ENCODE measurements around the gene GPR61. TPM values are rescaled to one million over a fixed set of nuclear protein-coding genes. Genes with fewer than 3 reads are reported as not detected.

GPR61 gene
- total RNA-seq, 2 experiments from 2014 or later, result 0.22 TPM; not detected in 1

- H3K4me1 Mint-ChIP-seq (ENCODE audit: low read depth), result peaks cover 23% of the 10 kb centered on the region
- H3K27me3 Mint-ChIP-seq, result no peaks in the 10 kb centered on the region
- DNase-seq (no peak), ATAC-seq (no peak)
- ChIA-PET POLR2A (interaction anchor here (0.7 to 3.4 kb wide), 10 partner anchors 11 to 133 kb away, joined by 3 to 24 read pairs (median 12); partner anchors contain the start of genes ATXN7L2, CYB561D1 and PSMA5), CTCF (interaction anchor here (0.8 to 21.7 kb wide), 44 partner anchors 8 to 453 kb away, joined by 3 to 1390 read pairs (median 5); partner anchors contain the start of genes AHCYL1, AMIGO1, AMPD2 and ATXN7L2)
- no peak for TF ChIP-seq CTCF (IDR thresholded peaks at IDR 0.05)
- intact Hi-C loops (cut with micrococcal nuclease), result loop anchor here (5.0 to 10.0 kb wide), 3 partner anchors 107 to 269 kb away; partner anchors contain the start of gene PSMA5
- H3K4me3 Mint-ChIP-seq, result no peak overlapping the region
- H3K9me3 Mint-ChIP-seq, result no peaks in the 10 kb centered on the region
- no peaks in the 10 kb centered on the region for H3K36me3 Mint-ChIP-seq (ENCODE audit: low read depth)
- H3K27ac Mint-ChIP-seq, result no peak overlapping the region
Measured at GRCh38 chr1:109531380-109531779, 8.3 kb upstream of the GPR61 start.

GRCh38 chr1:109531826-109532364, 7.8 kb upstream of the GPR61 start:
- H3K36me3 Mint-ChIP-seq (ENCODE audit: low read depth), result no peaks in the 10 kb centered on the region
- CTCF ChIA-PET, result interaction anchor here (0.7 to 21.7 kb wide), 70 partner anchors 9 to 807 kb away, joined by 3 to 1390 read pairs (median 5); partner anchors contain the start of genes AHCYL1, AMIGO1, AMPD2 and ATXN7L2
- H3K4me3 Mint-ChIP-seq, result no peak overlapping the region
- H3K4me1 Mint-ChIP-seq (ENCODE audit: low read depth), result peaks cover 23% of the 10 kb centered on the region
- H3K27ac Mint-ChIP-seq, result peak overlapping the region; percentile 90
- TF ChIP-seq CTCF (IDR thresholded peaks at IDR 0.05), result no peak
- POLR2A ChIA-PET, result interaction anchor here (0.7 to 3.4 kb wide), 16 partner anchors 12 to 318 kb away, joined by 3 to 24 read pairs (median 5); partner anchors contain the start of genes AMIGO1, ATXN7L2, CYB561D1 and GNAI3
- intact Hi-C loops (cut with micrococcal nuclease), result loop anchor here (1.0 to 10.0 kb wide), 4 partner anchors 38 to 270 kb away; partner anchors contain the start of genes CYB561D1 and PSMA5
- DNase-seq (no peak), ATAC-seq (no peak)
- no peaks in the 10 kb centered on the region for H3K27me3 Mint-ChIP-seq
- no peaks in the 10 kb centered on the region for H3K9me3 Mint-ChIP-seq

- CTCF ChIA-PET, result interaction anchor here (0.6 to 21.7 kb wide), 84 partner anchors 8 to 807 kb away, joined by 3 to 1390 read pairs (median 4); partner anchors contain the start of genes AHCYL1, AMIGO1, AMPD2 and ATXN7L2
- Mint-ChIP-seq H3K27me3 (no peaks in the 10 kb centered on the region), H3K4me1 (ENCODE audit: low read depth) (peaks cover 23% of the 10 kb centered on the region), H3K9me3 (no peaks in the 10 kb centered on the region), H3K4me3 (peak overlapping the region; percentile 57), H3K36me3 (ENCODE audit: low read depth) (no peaks in the 10 kb centered on the region), H3K27ac (peak overlapping the region; percentile 90)
- TF ChIP-seq CTCF (IDR thresholded peaks at IDR 0.05), result peak; percentile 79
- ATAC-seq, result peak; percentile 93
- POLR2A ChIA-PET, result interaction anchor here (0.8 to 3.4 kb wide), 18 partner anchors 9 to 318 kb away, joined by 3 to 24 read pairs (median 4); partner anchors contain the start of genes AMIGO1, ATXN7L2, CYB561D1 and GNAI3
- intact Hi-C loops (cut with micrococcal nuclease), result loop anchor here (1.0 to 10.0 kb wide), 4 partner anchors 38 to 270 kb away; partner anchors contain the start of genes CYB561D1 and PSMA5
- DNase-seq, result peak; percentile 93
Measured at GRCh38 chr1:109532365-109533136, 7.1 kb upstream of the GPR61 start.

GRCh38 chr1:109534307-109534858, 5.3 kb upstream of the GPR61 start:
- no peak for TF ChIP-seq CTCF (IDR thresholded peaks at IDR 0.05)
- ChIA-PET POLR2A (no interaction called here), CTCF (interaction anchor here (1.3 to 21.7 kb wide), 5 partner anchors 12 to 256 kb away, joined by 5 to 1390 read pairs (median 8); partner anchors contain the start of genes AMIGO1, ATXN7L2, CYB561D1 and PSMA5)
- intact Hi-C loops (cut with micrococcal nuclease), result loop anchor here (5.0 to 10.0 kb wide), 3 partner anchors 110 to 272 kb away; partner anchors contain the start of gene PSMA5
- ATAC-seq (no peak), DNase-seq (no peak)
- no peaks in the 10 kb centered on the region for H3K9me3 Mint-ChIP-seq
- H3K4me3 Mint-ChIP-seq, result no peak overlapping the region
- peaks cover 23% of the 10 kb centered on the region for H3K4me1 Mint-ChIP-seq (ENCODE audit: low read depth)
- no peaks in the 10 kb centered on the region for H3K36me3 Mint-ChIP-seq (ENCODE audit: low read depth)
- H3K27me3 Mint-ChIP-seq, result no peaks in the 10 kb centered on the region
- no peak overlapping the region for H3K27ac Mint-ChIP-seq

Measured in activated CD8-positive, alpha-beta T cell treated with anti-CD3 and anti-CD28 coated beads for 36 hours (primary cell).